Thymus (tissue), 11 donors: ENCODE data around the gene PDE2A. TPM values are rescaled to one million over a fixed set of nuclear protein-coding genes. Genes with fewer than 3 reads are reported as not detected.

Source experiments
- DNase-seq, 9 donors: peaks; one replicate each; pipeline ENCODE4 v3.0.0-alpha.2; 2013; ENCODE audit warnings: low spot score in 9 of 9, low read depth in 6 of 9, missing footprints in 1 of 9
- H3K27ac ChIP-seq, 2 donors: one replicate each; pipeline ENCODE4 v1.5.1; 2013; ENCODE audit warnings: control low read depth in 1 of 2, low read depth in 1 of 2, low read length in 1 of 2, mild to moderate bottlenecking in 1 of 2, moderate library complexity in 1 of 2
- H3K27me3 ChIP-seq, 2 donors: one replicate each; pipeline ENCODE4 v1.5.1; 2013; ENCODE audit warnings: low read length in 1 of 2; ENCODE audit not compliant: control insufficient read depth in 2 of 2, insufficient read depth in 1 of 2
- H3K36me3 ChIP-seq, 2 donors: one replicate each; pipeline ENCODE4 v1.5.1; 2013; ENCODE audit warnings: low read length in 1 of 2, mild to moderate bottlenecking in 1 of 2, moderate library complexity in 1 of 2; ENCODE audit not compliant: control insufficient read depth in 2 of 2, insufficient read depth in 2 of 2
- H3K4me1 ChIP-seq, 2 donors: one replicate each; pipeline ENCODE4 v1.5.1; 2013; ENCODE audit warnings: low read length in 2 of 2; ENCODE audit not compliant: control insufficient read depth in 2 of 2, insufficient read depth in 2 of 2
- H3K4me3 ChIP-seq, 2 donors: one replicate each; pipeline ENCODE4 v1.5.1; 2013; ENCODE audit warnings: low read length in 2 of 2, control low read depth in 1 of 2, mild to moderate bottlenecking in 1 of 2
- H3K9me3 ChIP-seq, 2 donors: one replicate each; pipeline ENCODE4 v1.5.1; 2013; ENCODE audit warnings: low read length in 1 of 2, mild to moderate bottlenecking in 1 of 2; ENCODE audit not compliant: control insufficient read depth in 2 of 2, insufficient read depth in 1 of 2
- WGBS: extraction: QIAGEN DNeasy Blood & Tissue Kit; methylation state at CpG from one replicate; pipeline ENCODE4 v1.1.7; 2013; 5-methylcytosine and 5-hydroxymethylcytosine counted together
- polyA plus RNA-seq: library from polyadenylated mRNA; stranded (reverse); fragments of 200-250 nt; gene quantifications from one replicate; pipeline ENCODE4 v1.2.3, GENCODE V29; 2013
- total RNA-seq: library from RNA; stranded (reverse); fragments of 120-200 nt; gene quantifications from one replicate; pipeline ENCODE4 v1.2.4, GENCODE V29; 2013
- donor health status: healthy.

The PDE2A gene
- total and polyA plus RNA-seq, 2 donors = 1.1 to 16.9 TPM

- WGBS = 97% methylated on average over 10 of the region's 10 CpGs
- Histone ChIP-seq H3K27ac (no peak overlapping the region), H3K4me1 (no peaks in the 10 kb centered on the region), H3K27me3 (no peaks in the 10 kb centered on the region), H3K36me3 (peaks cover 85 to 98% of the 10 kb centered on the region in 2 donors), H3K4me3 (no peak overlapping the region), H3K9me3 (no peaks in the 10 kb centered on the region)
- DNase-seq = no peak
These were observed 27.2 kb upstream of the PDE2A start for GRCh38 chr11:72701466-72701865.

- Histone ChIP-seq H3K36me3 (peaks cover 88 to 99% of the 10 kb centered on the region in 2 donors), H3K4me1 (no peaks in the 10 kb centered on the region), H3K4me3 (no peak overlapping the region), H3K27ac (no peak overlapping the region), H3K27me3 (no peaks in the 10 kb centered on the region), H3K9me3 (no peaks in the 10 kb centered on the region)
- WGBS = 98% methylated on average over 3 of the region's 3 CpGs
- DNase-seq = no peak
These were observed 25.9 kb upstream of the PDE2A start for GRCh38 chr11:72700146-72700545.

GRCh38 chr11:72697814-72698213 is 23.6 kb upstream of the PDE2A start:
- Histone ChIP-seq H3K9me3 (no peaks in the 10 kb centered on the region), H3K4me1 (no peaks in the 10 kb centered on the region), H3K27me3 (no peaks in the 10 kb centered on the region), H3K27ac (no peak overlapping the region), H3K36me3 (peaks cover 87 to 99% of the 10 kb centered on the region in 2 donors), H3K4me3 (no peak overlapping the region)
- no peak for DNase-seq
- 91% methylated on average over 16 of the region's 16 CpGs for WGBS

GRCh38 chr11:72696866-72697700 is 22.9 kb upstream of the PDE2A start:
- Histone ChIP-seq H3K36me3 (peaks cover 89 to 99% of the 10 kb centered on the region in 2 donors), H3K4me1 (no peaks in the 10 kb centered on the region), H3K27ac (no peak overlapping the region), H3K4me3 (no peak overlapping the region), H3K9me3 (no peaks in the 10 kb centered on the region), H3K27me3 (no peaks in the 10 kb centered on the region)
- DNase-seq = no peak
- WGBS = 98% methylated on average over 44 of the region's 44 CpGs

- DNase-seq = no peak
- Histone ChIP-seq H3K27ac (no peak overlapping the region), H3K4me3 (no peak overlapping the region), H3K9me3 (no peaks in the 10 kb centered on the region), H3K36me3 (peaks cover 92 to 97% of the 10 kb centered on the region in 2 donors), H3K4me1 (no peaks in the 10 kb centered on the region), H3K27me3 (no peaks in the 10 kb centered on the region)
- WGBS = 98% methylated on average over 7 of the region's 7 CpGs
These were observed 21.1 kb upstream of the PDE2A start for GRCh38 chr11:72695354-72695753.

GRCh38 chr11:72693271-72693968 is 19.2 kb upstream of the PDE2A start:
- DNase-seq = no peak
- no peaks in the 10 kb centered on the region for H3K9me3 ChIP-seq
- no peak overlapping the region for H3K27ac ChIP-seq
- no peak overlapping the region for H3K4me3 ChIP-seq
- H3K4me1 ChIP-seq = no peaks in the 10 kb centered on the region
- H3K27me3 ChIP-seq = no peaks in the 10 kb centered on the region
- peaks cover 92 to 97% of the 10 kb centered on the region in 2 donors for H3K36me3 ChIP-seq
- 98% methylated on average over 19 of the region's 19 CpGs for WGBS

- Histone ChIP-seq H3K36me3 (peaks cover 92 to 97% of the 10 kb centered on the region in 2 donors), H3K4me1 (no peaks in the 10 kb centered on the region), H3K4me3 (no peak overlapping the region), H3K9me3 (no peaks in the 10 kb centered on the region), H3K27ac (no peak overlapping the region), H3K27me3 (no peaks in the 10 kb centered on the region)
- no peak for DNase-seq
- WGBS = 96% methylated on average over 9 of the region's 9 CpGs
These were observed 18.4 kb upstream of the PDE2A start for GRCh38 chr11:72692498-72693237.

GRCh38 chr11:72690166-72690565 is 15.9 kb upstream of the PDE2A start:
- H3K9me3 ChIP-seq = no peaks in the 10 kb centered on the region
- peaks cover 0 to 10% of the 10 kb centered on the region in 2 donors for H3K4me1 ChIP-seq
- peaks cover 76 to 97% of the 10 kb centered on the region in 2 donors for H3K36me3 ChIP-seq
- no peak for DNase-seq
- H3K27me3 ChIP-seq = no peaks in the 10 kb centered on the region
- no peak overlapping the region for H3K27ac ChIP-seq
- no peak overlapping the region for H3K4me3 ChIP-seq
- 94% methylated on average over 4 of the region's 4 CpGs for WGBS

- no peak overlapping the region for H3K27ac ChIP-seq
- peaks cover 70 to 96% of the 10 kb centered on the region in 2 donors for H3K36me3 ChIP-seq
- peaks cover 0 to 10% of the 10 kb centered on the region in 2 donors for H3K4me1 ChIP-seq
- no peaks in the 10 kb centered on the region for H3K9me3 ChIP-seq
- 96% methylated on average over 7 of the region's 7 CpGs for whole genome bisulfite sequencing
- no peak for DNase-seq
- no peaks in the 10 kb centered on the region for H3K27me3 ChIP-seq
- H3K4me3 ChIP-seq = no peak overlapping the region
These were observed 14.7 kb upstream of the PDE2A start for GRCh38 chr11:72688929-72689328.
